ENCODE measurements around the gene LGR5. TPM values are rescaled to one million over a fixed set of nuclear protein-coding genes. Genes with fewer than 3 reads are reported as not detected.
A peak's percentile ranks its signal among the peaks of the same experiment; 100 is the strongest.

The LGR5 gene
- total and polyA plus RNA-seq, 2 of the 13 experiments (the other 11 are each of a cell fraction or from before 2014, with no cell fraction given), result 37.0 to 121 TPM

GRCh38 chr12:71439613-71440344 is at the start of gene LGR5 (continued):
- TF ChIP-seq, protein P1, sequence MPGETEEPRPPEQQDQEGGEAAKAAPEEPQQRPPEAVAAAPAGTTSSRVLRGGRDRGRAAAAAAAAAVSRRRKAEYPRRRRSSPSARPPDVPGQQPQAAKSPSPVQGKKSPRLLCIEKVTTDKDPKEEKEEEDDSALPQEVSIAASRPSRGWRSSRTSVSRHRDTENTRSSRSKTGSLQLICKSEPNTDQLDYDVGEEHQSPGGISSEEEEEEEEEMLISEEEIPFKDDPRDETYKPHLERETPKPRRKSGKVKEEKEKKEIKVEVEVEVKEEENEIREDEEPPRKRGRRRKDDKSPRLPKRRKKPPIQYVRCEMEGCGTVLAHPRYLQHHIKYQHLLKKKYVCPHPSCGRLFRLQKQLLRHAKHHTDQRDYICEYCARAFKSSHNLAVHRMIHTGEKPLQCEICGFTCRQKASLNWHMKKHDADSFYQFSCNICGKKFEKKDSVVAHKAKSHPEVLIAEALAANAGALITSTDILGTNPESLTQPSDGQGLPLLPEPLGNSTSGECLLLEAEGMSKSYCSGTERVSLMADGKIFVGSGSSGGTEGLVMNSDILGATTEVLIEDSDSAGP (CRISPR knock-in tag; IDR thresholded peaks at IDR 0.05; ENCODE audit: borderline replicate concordance), result peak; percentile 75
- TF ChIP-seq ZNF138 (CRISPR knock-in tag; IDR thresholded peaks at IDR 0.05; ENCODE audit: low read depth) (peak; percentile 72; the same call in 1 of the 2 replicates), ZNF788 (CRISPR knock-in tag; IDR thresholded peaks at IDR 0.05; ENCODE audit: borderline replicate concordance) (peak; percentile 82; the same call in 1 of the 2 replicates), SAFB2 (CRISPR knock-in tag; IDR thresholded peaks at IDR 0.05; ENCODE audit: borderline replicate concordance, low read depth) (0 out of 2 replicates have a peak, but pooled peaks have one; percentile 24), ZNF570 (CRISPR knock-in tag; IDR thresholded peaks at IDR 0.05; ENCODE audit: borderline replicate concordance) (0 out of 2 replicates have a peak, but pooled peaks have one; percentile 16), HOXA3 (CRISPR knock-in tag; IDR thresholded peaks at IDR 0.05) (peak; percentile 69), MTF2 (CRISPR knock-in tag; IDR thresholded peaks at IDR 0.05; ENCODE audit: borderline replicate concordance) (no peak), ARID4A (CRISPR knock-in tag; IDR thresholded peaks at IDR 0.05; ENCODE audit: borderline replicate concordance) (peak; percentile 61), PRDM15 (CRISPR knock-in tag; IDR thresholded peaks at IDR 0.05) (no peak), RXRB (CRISPR knock-in tag; IDR thresholded peaks at IDR 0.05; ENCODE audit: borderline replicate concordance) (peak; percentile 27; the same call in 1 of the 2 replicates), ZNF230 (CRISPR knock-in tag; IDR thresholded peaks at IDR 0.05) (peak; percentile 25; the same call in 1 of the 2 replicates), CREBL2 (CRISPR knock-in tag; IDR thresholded peaks at IDR 0.05; ENCODE audit: borderline replicate concordance) (no peak; the same call in 1 of the 2 replicates)
- TF ChIP-seq, protein P2, sequence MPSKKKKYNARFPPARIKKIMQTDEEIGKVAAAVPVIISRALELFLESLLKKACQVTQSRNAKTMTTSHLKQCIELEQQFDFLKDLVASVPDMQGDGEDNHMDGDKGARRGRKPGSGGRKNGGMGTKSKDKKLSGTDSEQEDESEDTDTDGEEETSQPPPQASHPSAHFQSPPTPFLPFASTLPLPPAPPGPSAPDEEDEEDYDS (CRISPR knock-in tag; IDR thresholded peaks at IDR 0.05), result peak; percentile 92
- TF ChIP-seq, protein P3, sequence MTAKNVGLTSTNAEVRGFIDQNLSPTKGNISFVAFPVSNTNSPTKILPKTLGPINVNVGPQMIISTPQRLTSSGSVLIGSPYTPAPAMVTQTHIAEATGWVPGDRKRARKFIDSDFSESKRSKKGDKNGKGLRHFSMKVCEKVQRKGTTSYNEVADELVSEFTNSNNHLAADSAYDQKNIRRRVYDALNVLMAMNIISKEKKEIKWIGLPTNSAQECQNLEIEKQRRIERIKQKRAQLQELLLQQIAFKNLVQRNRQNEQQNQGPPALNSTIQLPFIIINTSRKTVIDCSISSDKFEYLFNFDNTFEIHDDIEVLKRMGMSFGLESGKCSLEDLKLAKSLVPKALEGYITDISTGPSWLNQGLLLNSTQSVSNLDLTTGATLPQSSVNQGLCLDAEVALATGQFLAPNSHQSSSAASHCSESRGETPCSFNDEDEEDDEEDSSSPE (CRISPR knock-in tag; IDR thresholded peaks at IDR 0.05), result peak; percentile 93
